Measurements from ENCODE around the gene ZNF438. TPM values are rescaled to one million over a fixed set of nuclear protein-coding genes. Genes with fewer than 3 reads are reported as not detected.
"Not testable (repeated sequence)": the region's sequence is repeated elsewhere in the genome, so short reads cannot be mapped to it uniquely, and the experiment has no call there.

The ZNF438 gene
- polyA plus RNA-seq, 1 experiment: 5.0 TPM

DNA sequence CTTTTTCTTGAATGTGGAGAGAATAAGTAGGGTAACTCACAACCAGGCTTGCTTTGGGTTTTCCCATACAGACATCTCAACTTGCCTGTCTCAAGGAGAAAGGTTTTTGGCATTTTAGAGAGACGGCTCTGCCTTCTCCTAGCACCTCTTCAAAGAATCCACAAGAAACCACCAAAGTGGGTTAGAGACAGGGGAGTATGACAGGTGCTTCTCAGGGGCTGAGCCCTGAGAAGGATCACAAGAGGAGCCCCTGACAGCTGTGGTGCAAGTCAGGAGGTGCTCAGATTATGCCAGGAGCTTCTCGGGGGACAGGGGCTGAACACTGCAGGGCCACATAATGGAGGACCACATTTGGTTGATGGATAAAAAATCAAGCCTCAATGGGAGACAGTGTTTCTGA is 231.3 kb downstream of the ZNF438 start:
- DNase-seq (ENCODE audit: low read depth, low spot score): no peak
- H3K27me3 ChIP-seq (ENCODE audit: control insufficient read depth, insufficient read depth, low read length): no peaks in the 10 kb centered on the region
- H3K27ac ChIP-seq (ENCODE audit: low read depth, low read length): no peak overlapping the region
- ChIA-PET CTCF (no interaction called here), POLR2A (no interaction called here)
- no peak overlapping the region for H3K4me3 ChIP-seq (ENCODE audit: low read depth, low read length)
- no peaks in the 10 kb centered on the region for H3K9me3 ChIP-seq (ENCODE audit: control insufficient read depth, insufficient read depth, low read length)
- TF ChIP-seq, protein P1, sequence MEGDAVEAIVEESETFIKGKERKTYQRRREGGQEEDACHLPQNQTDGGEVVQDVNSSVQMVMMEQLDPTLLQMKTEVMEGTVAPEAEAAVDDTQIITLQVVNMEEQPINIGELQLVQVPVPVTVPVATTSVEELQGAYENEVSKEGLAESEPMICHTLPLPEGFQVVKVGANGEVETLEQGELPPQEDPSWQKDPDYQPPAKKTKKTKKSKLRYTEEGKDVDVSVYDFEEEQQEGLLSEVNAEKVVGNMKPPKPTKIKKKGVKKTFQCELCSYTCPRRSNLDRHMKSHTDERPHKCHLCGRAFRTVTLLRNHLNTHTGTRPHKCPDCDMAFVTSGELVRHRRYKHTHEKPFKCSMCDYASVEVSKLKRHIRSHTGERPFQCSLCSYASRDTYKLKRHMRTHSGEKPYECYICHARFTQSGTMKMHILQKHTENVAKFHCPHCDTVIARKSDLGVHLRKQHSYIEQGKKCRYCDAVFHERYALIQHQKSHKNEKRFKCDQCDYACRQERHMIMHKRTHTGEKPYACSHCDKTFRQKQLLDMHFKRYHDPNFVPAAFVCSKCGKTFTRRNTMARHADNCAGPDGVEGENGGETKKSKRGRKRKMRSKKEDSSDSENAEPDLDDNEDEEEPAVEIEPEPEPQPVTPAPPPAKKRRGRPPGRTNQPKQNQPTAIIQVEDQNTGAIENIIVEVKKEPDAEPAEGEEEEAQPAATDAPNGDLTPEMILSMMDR (IDR thresholded peaks at IDR 0.05; ENCODE audit: low read depth, low read length): no peak

DNA sequence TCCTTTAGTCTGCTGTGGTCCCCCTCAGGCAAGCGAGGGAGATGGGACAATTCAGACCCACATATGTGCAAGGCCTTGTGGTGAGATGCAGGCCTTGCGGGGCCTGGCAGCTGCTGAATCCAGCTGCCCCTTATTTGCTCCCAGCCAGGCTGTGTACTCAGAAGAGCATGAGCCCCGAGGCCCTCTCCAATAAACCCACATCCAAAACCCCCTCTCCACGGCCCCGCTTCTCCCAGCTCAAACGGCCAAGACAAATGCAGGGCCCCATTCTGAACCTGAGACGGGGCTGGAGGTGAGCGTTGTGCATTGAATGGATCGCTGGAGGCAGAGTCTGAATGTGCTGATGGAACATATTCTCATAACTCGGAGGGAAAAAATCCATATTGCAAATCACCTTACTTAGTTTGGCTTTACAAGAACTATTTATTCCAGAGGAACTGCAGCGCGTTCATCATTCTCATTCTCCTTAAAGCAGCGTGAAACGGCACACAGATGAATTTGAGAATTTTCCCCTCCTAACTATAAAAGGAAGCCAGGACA is 232.9 kb downstream of the ZNF438 start:
- POLR2A ChIA-PET: no interaction called here
- CTCF ChIA-PET: interaction anchor here (1.0 kb wide), 1 partner anchor 15 kb away, joined by 4 read pairs; no protein-coding TSS in a partner anchor
- H3K27me3 ChIP-seq (ENCODE audit: control insufficient read depth, insufficient read depth, low read length): no peaks in the 10 kb centered on the region
- DNase-seq (ENCODE audit: low read depth, low spot score): no peak
- TF ChIP-seq, protein P1 (IDR thresholded peaks at IDR 0.05; ENCODE audit: low read depth, low read length): no peak
- H3K4me3 ChIP-seq (ENCODE audit: low read depth, low read length): no peak overlapping the region
- H3K27ac ChIP-seq (ENCODE audit: low read depth, low read length): no peak overlapping the region
- no peaks in the 10 kb centered on the region for H3K9me3 ChIP-seq (ENCODE audit: control insufficient read depth, insufficient read depth, low read length)

DNA sequence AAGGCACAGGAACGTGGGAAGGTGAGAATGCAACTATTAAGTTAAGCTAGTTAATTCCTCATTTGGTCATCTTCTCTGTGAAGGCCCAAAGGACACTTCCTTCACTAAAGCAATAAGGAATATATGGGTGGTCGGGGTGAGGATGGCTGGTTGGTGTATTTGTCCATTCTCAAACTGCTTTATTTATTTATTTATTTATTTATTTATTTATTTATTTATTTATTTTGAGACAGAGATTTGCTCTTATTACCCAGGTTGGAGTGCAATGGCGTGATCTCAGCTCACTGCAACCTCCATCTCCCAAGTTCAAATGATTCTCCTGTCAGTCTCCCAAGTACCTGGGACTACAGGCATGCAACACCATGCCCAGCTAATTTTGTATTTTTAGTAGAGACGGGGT is 236.6 kb downstream of the ZNF438 start:
- H3K27ac ChIP-seq (ENCODE audit: low read depth, low read length); H3K4me3 ChIP-seq (ENCODE audit: low read depth, low read length); H3K27me3 ChIP-seq (ENCODE audit: control insufficient read depth, insufficient read depth, low read length); H3K9me3 ChIP-seq (ENCODE audit: control insufficient read depth, insufficient read depth, low read length); POLR2A ChIA-PET; CTCF ChIA-PET; DNase-seq (ENCODE audit: low read depth, low spot score): not testable (repeated sequence)
